ENCODE results near the gene CFAP73. TPM values are rescaled to one million over a fixed set of nuclear protein-coding genes. Genes with fewer than 3 reads are reported as not detected.

The CFAP73 gene
- total RNA-seq, 4 donors from 2014 or later = not detected

GRCh38 chr12:113170926-113171325 is 21.4 kb downstream of the CFAP73 start:
- in situ Hi-C loops (cut with MboI; ENCODE audit: low sequenced_read_pairs in 4 of 4) = no loop called here
- H3K4me3 ChIP-seq = no peak overlapping the region
- H3K27ac ChIP-seq = no peak overlapping the region
- TF ChIP-seq CTCF (IDR thresholded peaks at IDR 0.05 in 4 of 5, conservative IDR thresholded peaks at IDR 0.05 in 1 of 5) (no peak), POLR2A (IDR thresholded peaks at IDR 0.05) (no peak)
- H3K36me3 ChIP-seq = peaks cover 3 to 97% of the 10 kb centered on the region in 2 donors
- no peaks in the 10 kb centered on the region for H3K27me3 ChIP-seq
- ATAC-seq = no peak
- intact Hi-C loops (cut with DNase I; ENCODE audit: low total_unique reads) = loop anchor here (5.0 kb wide), 1 partner anchor 124 kb away; no protein-coding TSS in a partner anchor
- no peak for DNase-seq
- no peaks in the 10 kb centered on the region for H3K4me1 ChIP-seq
- H3K9me3 ChIP-seq = no peaks in the 10 kb centered on the region

- H3K9me3 ChIP-seq = no peaks in the 10 kb centered on the region
- ATAC-seq = no peak
- no peaks in the 10 kb centered on the region for H3K4me1 ChIP-seq
- H3K27me3 ChIP-seq = no peaks in the 10 kb centered on the region
- intact Hi-C loops (cut with DNase I; ENCODE audit: low total_unique reads) (loop anchor here (5.0 kb wide), 1 partner anchor 124 kb away; no protein-coding TSS in a partner anchor), in situ Hi-C loops (cut with MboI; ENCODE audit: low sequenced_read_pairs in 4 of 4) (no loop called here)
- no peak for TF ChIP-seq POLR2A (IDR thresholded peaks at IDR 0.05)
- no peak for TF ChIP-seq CTCF (IDR thresholded peaks at IDR 0.05 in 4 of 5, conservative IDR thresholded peaks at IDR 0.05 in 1 of 5)
- peaks cover 3 to 97% of the 10 kb centered on the region in 2 donors for H3K36me3 ChIP-seq
- no peak overlapping the region for H3K4me3 ChIP-seq
- no peak for DNase-seq
- H3K27ac ChIP-seq = no peak overlapping the region
These were observed 22.0 kb downstream of the CFAP73 start for GRCh38 chr12:113171543-113171942.

- Histone ChIP-seq H3K4me1 (no peaks in the 10 kb centered on the region), H3K27ac (no peak overlapping the region), H3K9me3 (no peaks in the 10 kb centered on the region), H3K27me3 (no peaks in the 10 kb centered on the region), H3K4me3 (no peak overlapping the region), H3K36me3 (peaks cover 3 to 97% of the 10 kb centered on the region in 2 donors)
- TF ChIP-seq POLR2A (IDR thresholded peaks at IDR 0.05) = no peak
- TF ChIP-seq CTCF (IDR thresholded peaks at IDR 0.05 in 4 of 5, conservative IDR thresholded peaks at IDR 0.05 in 1 of 5) = no peak
- intact Hi-C loops (cut with DNase I; ENCODE audit: low total_unique reads) = loop anchor here (5.0 kb wide), 1 partner anchor 125 kb away; no protein-coding TSS in a partner anchor
- ATAC-seq (no peak), DNase-seq (no peak)
- in situ Hi-C loops (cut with MboI; ENCODE audit: low sequenced_read_pairs in 4 of 4) = no loop called here
These were observed 22.7 kb downstream of the CFAP73 start for GRCh38 chr12:113172185-113172584.

GRCh38 chr12:113173081-113173698 is 23.7 kb downstream of the CFAP73 start:
- Histone ChIP-seq H3K27me3 (no peaks in the 10 kb centered on the region), H3K4me3 (no peak overlapping the region), H3K27ac (no peak overlapping the region), H3K9me3 (no peaks in the 10 kb centered on the region), H3K4me1 (no peaks in the 10 kb centered on the region), H3K36me3 (peaks cover 3 to 97% of the 10 kb centered on the region in 2 donors)
- ATAC-seq (no peak), DNase-seq (no peak)
- intact Hi-C loops (cut with DNase I; ENCODE audit: low total_unique reads) (loop anchor here (5.0 kb wide), 1 partner anchor 126 kb away; no protein-coding TSS in a partner anchor), in situ Hi-C loops (cut with MboI; ENCODE audit: low sequenced_read_pairs in 4 of 4) (no loop called here)
- no peak for TF ChIP-seq CTCF (IDR thresholded peaks at IDR 0.05 in 4 of 5, conservative IDR thresholded peaks at IDR 0.05 in 1 of 5)
- TF ChIP-seq POLR2A (IDR thresholded peaks at IDR 0.05) = no peak
